GM12891 (cell line): ENCODE results near the gene CELF2.

Experiments used
- DNase-seq: peaks from one replicate; pipeline ENCODE4 v3.0.0; 2011; ENCODE audit warnings: low spot score; ENCODE audit not compliant: insufficient read length
- FAIRE-seq: peaks from 2 replicates; lab custom pipeline; 2011; peaks lifted over from hg19 to GRCh38; lab: Jason Lieb, UNC
- PAX5 ChIP-seq: IDR thresholded peaks from 2 replicates; pipeline ENCODE4 v1.6.1; 2011; ENCODE audit warnings: low read length, moderate library complexity, mild to moderate bottlenecking; ENCODE audit not compliant: insufficient read depth, severe bottlenecking
- POLR2A ChIP-seq: IDR thresholded peaks from 2 replicates; pipeline ENCODE4 v1.6.1; 2011; ENCODE audit warnings: low read depth, low read length, control low read depth
- POLR2AphosphoS5 ChIP-seq: IDR thresholded peaks from 2 replicates; pipeline ENCODE4 v1.6.1; 2011; ENCODE audit warnings: low read depth, low read length, control low read depth
- POU2F2 ChIP-seq: IDR thresholded peaks from 2 replicates; pipeline ENCODE4 v1.6.1; 2011; ENCODE audit warnings: low read depth, mild to moderate bottlenecking, control low read depth, low read length, moderate library complexity
- SPI1 ChIP-seq: IDR thresholded peaks from 2 replicates; pipeline ENCODE4 v1.6.1; 2011; ENCODE audit warnings: low read depth, low read length, control low read depth
- TAF1 ChIP-seq: IDR thresholded peaks from 2 replicates; pipeline ENCODE4 v1.6.1; 2011; ENCODE audit warnings: low read depth, low read length, control low read depth

CELF2 gene

GRCh38 chr10:11042357-11042756 is 24.7 kb downstream of the CELF2 start:
- DNase-seq (no peak), FAIRE-seq (no peak)
- TF ChIP-seq TAF1 (no peak), POU2F2 (no peak), POLR2AphosphoS5 (no peak), POLR2A (no peak), SPI1 (no peak), PAX5 (no peak)

GRCh38 chr10:11043039-11043438 is 25.4 kb downstream of the CELF2 start:
- FAIRE-seq, result no peak
- TF ChIP-seq PAX5, result no peak
- TF ChIP-seq SPI1, result no peak
- no peak for TF ChIP-seq POU2F2
- TF ChIP-seq POLR2AphosphoS5, result no peak
- TF ChIP-seq TAF1, result no peak
- no peak for TF ChIP-seq POLR2A
- no peak for DNase-seq

GRCh38 chr10:11043446-11044127 is 25.9 kb downstream of the CELF2 start:
- no peak for DNase-seq
- TF ChIP-seq POLR2A (no peak), POLR2AphosphoS5 (no peak), PAX5 (no peak), TAF1 (no peak), POU2F2 (no peak), SPI1 (no peak)
- FAIRE-seq, result no peak

GRCh38 chr10:11045487-11045886 is 27.8 kb downstream of the CELF2 start:
- TF ChIP-seq TAF1, result no peak
- TF ChIP-seq POLR2A, result no peak
- no peak for TF ChIP-seq SPI1
- no peak for TF ChIP-seq POLR2AphosphoS5
- no peak for TF ChIP-seq POU2F2

GRCh38 chr10:11045995-11046775 is 28.5 kb downstream of the CELF2 start:
- no peak for DNase-seq
- no peak for TF ChIP-seq PAX5
- TF ChIP-seq TAF1, result no peak
- TF ChIP-seq POU2F2, result no peak
- TF ChIP-seq SPI1, result no peak
- TF ChIP-seq POLR2A, result no peak
- no peak for TF ChIP-seq POLR2AphosphoS5
- no peak for FAIRE-seq

More at GRCh38 chr10:11045487-11045886, 27.8 kb downstream of the CELF2 start:
- DNase-seq (no peak), FAIRE-seq (no peak)

GRCh38 chr10:11046776-11047160 is 29.1 kb downstream of the CELF2 start:
- FAIRE-seq, result no peak
- TF ChIP-seq POU2F2, result no peak
- no peak for TF ChIP-seq POLR2A
- TF ChIP-seq POLR2AphosphoS5, result no peak
- no peak for TF ChIP-seq TAF1
- no peak for TF ChIP-seq PAX5
- no peak for TF ChIP-seq SPI1
- no peak for DNase-seq

GRCh38 chr10:11048707-11049278 is 31.1 kb downstream of the CELF2 start:
- DNase-seq (no peak), FAIRE-seq (no peak)
- TF ChIP-seq POU2F2, result no peak
- TF ChIP-seq TAF1, result no peak
- TF ChIP-seq PAX5, result no peak
- no peak for TF ChIP-seq POLR2AphosphoS5
- TF ChIP-seq SPI1, result no peak
- no peak for TF ChIP-seq POLR2A

- TF ChIP-seq PAX5 (no peak), POLR2A (no peak), POLR2AphosphoS5 (no peak), SPI1 (no peak)
- DNase-seq (no peak), FAIRE-seq (no peak)
Observed at GRCh38 chr10:11049806-11050205, 32.1 kb downstream of the CELF2 start.
